Stimulated activated naive CD4-positive, alpha-beta T cell treated with Interleukin-2 at 50 U/mL for 16 hours (primary cell): ENCODE measurements around the gene SLC9A4.

Experiments
- DNase-seq: peaks from one replicate; lab custom pipeline; 2025; lab: John Stamatoyannopoulos, UW

SLC9A4 gene

GRCh38 chr2:102455061-102455670 is 17.9 kb upstream of the SLC9A4 start:
- no peak for DNase-seq

GRCh38 chr2:102460467-102460866 is 12.6 kb upstream of the SLC9A4 start:
- DNase-seq: no peak

GRCh38 chr2:102461188-102461587 is 11.8 kb upstream of the SLC9A4 start:
- no peak for DNase-seq

GRCh38 chr2:102463160-102463559 is 9.9 kb upstream of the SLC9A4 start:
- DNase-seq: no peak

- no peak for DNase-seq
Measured at GRCh38 chr2:102470168-102470567, 2.9 kb upstream of the SLC9A4 start.

GRCh38 chr2:102473631-102474030 is 605 bp downstream of the SLC9A4 start:
- DNase-seq: no peak

GRCh38 chr2:102474785-102475184 is 1.8 kb downstream of the SLC9A4 start:
- DNase-seq: no peak

- DNase-seq: no peak
Measured at GRCh38 chr2:102478686-102479470, 5.9 kb downstream of the SLC9A4 start.

- DNase-seq: no peak
Measured at GRCh38 chr2:102480285-102481195, 7.5 kb downstream of the SLC9A4 start.

- DNase-seq: no peak
Measured at GRCh38 chr2:102481931-102482330, 8.9 kb downstream of the SLC9A4 start.

- DNase-seq: no peak
Measured at GRCh38 chr2:102483086-102483485, 10.1 kb downstream of the SLC9A4 start.

GRCh38 chr2:102484310-102485061 is 11.5 kb downstream of the SLC9A4 start:
- DNase-seq: no peak

- no peak for DNase-seq
Measured at GRCh38 chr2:102485147-102485785, 12.2 kb downstream of the SLC9A4 start.

- no peak for DNase-seq
Measured at GRCh38 chr2:102486941-102487702, 14.1 kb downstream of the SLC9A4 start.

GRCh38 chr2:102487761-102488462 is 14.9 kb downstream of the SLC9A4 start:
- no peak for DNase-seq

GRCh38 chr2:102489646-102490045 is 16.6 kb downstream of the SLC9A4 start:
- no peak for DNase-seq

GRCh38 chr2:102492006-102492405 is 19.0 kb downstream of the SLC9A4 start:
- no peak for DNase-seq

GRCh38 chr2:102494570-102494969 is 21.5 kb downstream of the SLC9A4 start:
- DNase-seq: no peak

GRCh38 chr2:102498414-102498813 is 25.4 kb downstream of the SLC9A4 start:
- DNase-seq: no peak

GRCh38 chr2:102499558-102499957 is 26.5 kb downstream of the SLC9A4 start:
- no peak for DNase-seq
